ENCODE data around the gene GPR84.

DNA sequence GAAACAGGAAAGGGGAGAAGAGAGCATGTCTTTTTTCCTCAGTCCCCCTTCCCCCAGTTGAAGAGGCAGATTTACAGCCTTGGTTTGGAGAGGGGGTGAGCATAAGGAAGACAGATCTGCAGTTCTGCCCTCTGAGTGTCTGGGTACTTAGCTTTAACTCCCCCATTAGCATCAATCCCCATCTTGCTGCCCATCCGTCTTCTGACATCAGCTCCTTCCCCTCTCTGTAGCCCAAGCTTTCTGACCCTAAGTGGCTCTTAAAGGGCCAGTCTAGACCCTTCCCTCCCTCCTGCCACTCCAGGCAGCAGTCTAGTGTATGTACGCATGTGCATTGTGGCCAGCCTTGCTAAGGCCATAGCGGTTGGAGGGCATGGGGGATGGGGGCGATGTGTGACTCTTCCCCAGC is 7.3 kb downstream of the GPR84 start:
- TF ChIP-seq REST (IDR thresholded peaks at IDR 0.05; ENCODE audit: unreplicated experiment) (no peak), EZH2 (IDR thresholded peaks at IDR 0.05; ENCODE audit: low read depth, unreplicated experiment) (no peak), ZNF114 (CRISPR knock-in tag; IDR thresholded peaks at IDR 0.05) (no peak), POLR2AphosphoS5 (IDR thresholded peaks at IDR 0.05; ENCODE audit: low read depth) (no peak; the same call in 1 of the 2 replicates), ZNF331 (CRISPR knock-in tag; IDR thresholded peaks at IDR 0.05; ENCODE audit: low read depth) (no peak), EZH2phosphoT487 (IDR thresholded peaks at IDR 0.05; ENCODE audit: unreplicated experiment) (no peak), STAT1 (IDR thresholded peaks at IDR 0.05; ENCODE audit: unreplicated experiment) (no peak), NANOG (IDR thresholded peaks at IDR 0.05; ENCODE audit: borderline replicate concordance) (no peak), CREB1 (CRISPR knock-in tag; IDR thresholded peaks at IDR 0.05; ENCODE audit: low read depth) (no peak), JUNB (IDR thresholded peaks at IDR 0.05; ENCODE audit: unreplicated experiment) (no peak)
- TF ChIP-seq, protein P1, sequence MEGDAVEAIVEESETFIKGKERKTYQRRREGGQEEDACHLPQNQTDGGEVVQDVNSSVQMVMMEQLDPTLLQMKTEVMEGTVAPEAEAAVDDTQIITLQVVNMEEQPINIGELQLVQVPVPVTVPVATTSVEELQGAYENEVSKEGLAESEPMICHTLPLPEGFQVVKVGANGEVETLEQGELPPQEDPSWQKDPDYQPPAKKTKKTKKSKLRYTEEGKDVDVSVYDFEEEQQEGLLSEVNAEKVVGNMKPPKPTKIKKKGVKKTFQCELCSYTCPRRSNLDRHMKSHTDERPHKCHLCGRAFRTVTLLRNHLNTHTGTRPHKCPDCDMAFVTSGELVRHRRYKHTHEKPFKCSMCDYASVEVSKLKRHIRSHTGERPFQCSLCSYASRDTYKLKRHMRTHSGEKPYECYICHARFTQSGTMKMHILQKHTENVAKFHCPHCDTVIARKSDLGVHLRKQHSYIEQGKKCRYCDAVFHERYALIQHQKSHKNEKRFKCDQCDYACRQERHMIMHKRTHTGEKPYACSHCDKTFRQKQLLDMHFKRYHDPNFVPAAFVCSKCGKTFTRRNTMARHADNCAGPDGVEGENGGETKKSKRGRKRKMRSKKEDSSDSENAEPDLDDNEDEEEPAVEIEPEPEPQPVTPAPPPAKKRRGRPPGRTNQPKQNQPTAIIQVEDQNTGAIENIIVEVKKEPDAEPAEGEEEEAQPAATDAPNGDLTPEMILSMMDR (conservative IDR thresholded peaks at IDR 0.05; ENCODE audit: low read depth in 2 of 2): no peak
- TF ChIP-seq, protein P2, sequence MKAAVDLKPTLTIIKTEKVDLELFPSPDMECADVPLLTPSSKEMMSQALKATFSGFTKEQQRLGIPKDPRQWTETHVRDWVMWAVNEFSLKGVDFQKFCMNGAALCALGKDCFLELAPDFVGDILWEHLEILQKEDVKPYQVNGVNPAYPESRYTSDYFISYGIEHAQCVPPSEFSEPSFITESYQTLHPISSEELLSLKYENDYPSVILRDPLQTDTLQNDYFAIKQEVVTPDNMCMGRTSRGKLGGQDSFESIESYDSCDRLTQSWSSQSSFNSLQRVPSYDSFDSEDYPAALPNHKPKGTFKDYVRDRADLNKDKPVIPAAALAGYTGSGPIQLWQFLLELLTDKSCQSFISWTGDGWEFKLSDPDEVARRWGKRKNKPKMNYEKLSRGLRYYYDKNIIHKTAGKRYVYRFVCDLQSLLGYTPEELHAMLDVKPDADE (IDR thresholded peaks at IDR 0.05): no peak
